ENCODE results near the gene E2F4. TPM values are rescaled to one million over a fixed set of nuclear protein-coding genes. Genes with fewer than 3 reads are reported as not detected.
A peak's percentile ranks its signal among the peaks of the same experiment; 100 is the strongest.

E2F4 gene
- total RNA-seq, 1 donor from 2014 or later, result 113 TPM

DNA sequence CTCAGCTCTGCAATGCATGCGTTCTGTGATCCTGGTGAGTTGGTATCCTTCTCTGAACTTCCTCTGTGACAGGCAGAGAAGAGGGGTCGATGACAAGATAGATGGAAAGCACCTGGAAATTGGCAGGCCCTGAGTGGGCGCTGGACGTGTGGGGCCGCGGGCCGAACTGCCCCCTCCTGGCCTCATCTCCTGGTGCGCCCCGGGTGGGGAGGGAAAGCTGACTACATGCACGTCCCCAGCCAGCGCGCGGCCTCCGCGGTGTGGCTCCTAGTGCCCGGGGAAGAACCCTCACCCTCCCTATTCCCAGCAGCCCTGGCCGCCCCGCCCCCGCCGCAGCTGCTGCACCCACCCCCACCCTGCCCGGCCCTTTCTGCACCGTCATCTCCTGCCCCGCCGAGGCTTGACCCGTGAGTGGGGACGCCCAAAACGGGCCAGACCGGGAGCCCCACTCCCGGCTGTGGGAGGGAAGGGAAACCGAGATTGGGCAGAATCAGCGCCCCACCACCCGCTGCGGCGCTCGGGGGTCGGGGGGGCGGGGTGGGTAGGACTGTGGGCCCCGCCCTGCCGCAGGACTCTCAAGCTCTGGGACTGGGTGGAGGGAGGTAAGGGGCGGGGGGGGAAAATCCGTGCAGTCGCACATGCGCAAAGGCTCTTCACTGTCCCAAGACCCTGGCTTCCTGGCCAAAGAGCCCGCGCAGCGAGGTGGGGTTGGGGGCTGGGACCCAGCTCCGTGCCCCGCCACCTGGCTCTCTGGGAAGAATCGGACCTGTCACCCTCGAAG is 21.6 kb upstream of the E2F4 start, which contains the start of gene NOL3:
Gene NOL3 (plus strand): TSS at position 371 of the 781 bp plus-strand sequence.
- H3K27me3 Mint-ChIP-seq (ENCODE audit: unreplicated experiment), result peaks cover 49% of the 10 kb centered on the region
- no peak for DNase-seq (ENCODE audit: low spot score)
- TF ChIP-seq, protein P1, sequence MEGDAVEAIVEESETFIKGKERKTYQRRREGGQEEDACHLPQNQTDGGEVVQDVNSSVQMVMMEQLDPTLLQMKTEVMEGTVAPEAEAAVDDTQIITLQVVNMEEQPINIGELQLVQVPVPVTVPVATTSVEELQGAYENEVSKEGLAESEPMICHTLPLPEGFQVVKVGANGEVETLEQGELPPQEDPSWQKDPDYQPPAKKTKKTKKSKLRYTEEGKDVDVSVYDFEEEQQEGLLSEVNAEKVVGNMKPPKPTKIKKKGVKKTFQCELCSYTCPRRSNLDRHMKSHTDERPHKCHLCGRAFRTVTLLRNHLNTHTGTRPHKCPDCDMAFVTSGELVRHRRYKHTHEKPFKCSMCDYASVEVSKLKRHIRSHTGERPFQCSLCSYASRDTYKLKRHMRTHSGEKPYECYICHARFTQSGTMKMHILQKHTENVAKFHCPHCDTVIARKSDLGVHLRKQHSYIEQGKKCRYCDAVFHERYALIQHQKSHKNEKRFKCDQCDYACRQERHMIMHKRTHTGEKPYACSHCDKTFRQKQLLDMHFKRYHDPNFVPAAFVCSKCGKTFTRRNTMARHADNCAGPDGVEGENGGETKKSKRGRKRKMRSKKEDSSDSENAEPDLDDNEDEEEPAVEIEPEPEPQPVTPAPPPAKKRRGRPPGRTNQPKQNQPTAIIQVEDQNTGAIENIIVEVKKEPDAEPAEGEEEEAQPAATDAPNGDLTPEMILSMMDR (IDR thresholded peaks at IDR 0.05; ENCODE audit: unreplicated experiment), result no peak
- H3K4me3 Mint-ChIP-seq (ENCODE audit: unreplicated experiment), result peak within 1 kb of the TSS; percentile 82
- peaks cover 24% of the 10 kb centered on the region for H3K4me1 Mint-ChIP-seq (ENCODE audit: unreplicated experiment)
- peaks cover 3% of the 10 kb centered on the region for H3K36me3 Mint-ChIP-seq (ENCODE audit: low read depth, unreplicated experiment)
- H3K27ac Mint-ChIP-seq (ENCODE audit: unreplicated experiment), result no peak within 1 kb of the TSS
- H3K9me3 Mint-ChIP-seq (ENCODE audit: unreplicated experiment), result no peaks in the 10 kb centered on the region

DNA sequence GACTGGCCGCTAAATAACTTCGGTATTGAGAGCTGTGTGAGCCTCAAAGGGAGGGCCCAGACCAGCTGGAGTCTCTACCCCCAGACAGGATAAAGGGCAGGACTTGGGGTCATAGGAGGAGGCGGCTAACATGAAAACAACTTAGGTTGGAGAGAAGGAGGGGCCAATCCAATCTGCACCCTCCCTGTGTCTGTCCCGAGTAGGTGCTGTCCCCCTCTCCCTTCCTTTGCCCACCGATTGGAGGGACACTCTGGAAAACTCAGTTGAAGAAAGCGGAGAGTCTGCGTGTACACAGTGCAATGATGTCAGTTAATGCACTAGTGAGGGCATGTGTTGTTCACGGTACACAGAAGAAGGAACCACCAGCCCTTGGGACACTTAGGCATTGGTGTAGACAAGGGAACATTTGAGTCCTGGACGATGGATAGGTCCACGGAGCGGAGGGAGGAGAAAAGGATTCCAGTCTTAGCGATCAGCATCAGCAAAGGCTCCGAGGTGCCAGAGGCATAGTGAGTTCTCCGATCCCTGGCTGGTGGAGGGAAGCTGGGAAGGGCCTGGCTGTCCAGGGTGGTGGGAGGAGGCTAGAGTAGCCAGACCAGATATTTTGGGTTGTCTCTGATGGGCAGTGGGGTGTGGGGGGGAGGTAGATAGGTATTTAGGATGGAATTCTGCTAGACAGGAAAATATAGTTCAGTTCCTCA is 20.9 kb upstream of the E2F4 start:
- Mint-ChIP-seq H3K4me3 (ENCODE audit: unreplicated experiment) (peak overlapping the region; percentile 47), H3K27ac (ENCODE audit: unreplicated experiment) (no peak overlapping the region), H3K27me3 (ENCODE audit: unreplicated experiment) (peaks cover 54% of the 10 kb centered on the region), H3K9me3 (ENCODE audit: unreplicated experiment) (no peaks in the 10 kb centered on the region), H3K36me3 (ENCODE audit: low read depth, unreplicated experiment) (peaks cover 6% of the 10 kb centered on the region), H3K4me1 (ENCODE audit: unreplicated experiment) (peaks cover 24% of the 10 kb centered on the region)
- TF ChIP-seq, protein P1 (IDR thresholded peaks at IDR 0.05; ENCODE audit: unreplicated experiment), result no peak
- no peak for DNase-seq (ENCODE audit: low spot score)

DNA sequence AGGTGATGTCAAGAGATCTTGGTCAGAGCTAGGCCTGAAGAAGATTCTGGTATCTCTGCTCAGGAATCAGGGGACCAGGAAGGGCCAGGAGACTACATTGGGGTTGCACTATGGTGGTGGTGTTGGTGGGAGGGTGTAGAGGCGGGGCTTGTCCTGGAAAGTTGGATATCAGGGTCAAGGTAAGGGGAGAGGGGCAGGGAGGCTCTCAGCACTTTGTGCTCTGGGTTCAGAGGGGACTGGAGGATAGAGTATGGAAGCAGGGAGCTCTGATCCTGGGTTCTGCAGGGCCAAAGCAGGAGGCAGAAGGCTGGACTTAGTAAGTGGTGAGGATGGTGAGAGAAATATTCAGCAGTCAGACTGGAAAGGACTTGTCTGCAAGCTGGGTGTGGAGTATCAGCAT is 18.6 kb upstream of the E2F4 start:
- Mint-ChIP-seq H3K27me3 (ENCODE audit: unreplicated experiment) (peaks cover 51% of the 10 kb centered on the region), H3K27ac (ENCODE audit: unreplicated experiment) (peak overlapping the region; percentile 80), H3K4me3 (ENCODE audit: unreplicated experiment) (peak overlapping the region; percentile 88), H3K9me3 (ENCODE audit: unreplicated experiment) (no peaks in the 10 kb centered on the region), H3K4me1 (ENCODE audit: unreplicated experiment) (peaks cover 24% of the 10 kb centered on the region), H3K36me3 (ENCODE audit: low read depth, unreplicated experiment) (peaks cover 20% of the 10 kb centered on the region)
- no peak for DNase-seq (ENCODE audit: low spot score)
- TF ChIP-seq, protein P1 (IDR thresholded peaks at IDR 0.05; ENCODE audit: unreplicated experiment), result no peak

DNA sequence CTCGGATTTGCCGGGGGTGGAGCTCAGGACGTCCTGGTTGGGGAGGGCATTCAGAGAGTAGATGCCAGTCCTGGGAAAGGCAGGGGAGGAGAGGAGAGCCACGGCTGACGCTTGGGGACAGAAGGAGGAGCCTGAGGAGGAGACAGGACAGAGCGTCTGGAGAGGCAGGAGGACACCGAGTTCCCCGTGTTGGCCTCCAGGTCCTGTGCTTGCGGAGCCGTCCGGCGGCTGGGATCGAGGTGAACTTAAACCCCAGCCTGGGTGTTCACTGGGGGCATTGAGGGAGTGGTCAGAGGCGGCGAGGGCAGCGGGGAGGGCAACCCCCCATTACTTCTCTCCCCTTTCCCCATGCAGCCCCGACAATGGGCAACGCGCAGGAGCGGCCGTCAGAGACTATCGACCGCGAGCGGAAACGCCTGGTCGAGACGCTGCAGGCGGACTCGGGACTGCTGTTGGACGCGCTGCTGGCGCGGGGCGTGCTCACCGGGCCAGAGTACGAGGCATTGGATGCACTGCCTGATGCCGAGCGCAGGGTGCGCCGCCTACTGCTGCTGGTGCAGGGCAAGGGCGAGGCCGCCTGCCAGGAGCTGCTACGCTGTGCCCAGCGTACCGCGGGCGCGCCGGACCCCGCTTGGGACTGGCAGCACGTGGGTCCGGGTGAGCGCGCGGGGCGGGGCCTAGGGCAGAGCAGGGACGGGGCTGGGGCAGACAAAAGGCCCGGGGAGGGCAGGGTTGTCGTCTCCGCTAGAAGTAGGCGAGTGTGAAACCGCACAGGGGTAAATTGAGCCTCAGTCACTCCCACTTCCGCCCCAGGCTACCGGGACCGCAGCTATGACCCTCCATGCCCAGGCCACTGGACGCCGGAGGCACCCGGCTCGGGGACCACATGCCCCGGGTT is 17.9 kb upstream of the E2F4 start:
- H3K4me1 Mint-ChIP-seq (ENCODE audit: unreplicated experiment), result peaks cover 28% of the 10 kb centered on the region
- peak; percentile 70 for DNase-seq (ENCODE audit: low spot score)
- H3K27ac Mint-ChIP-seq (ENCODE audit: unreplicated experiment), result peak overlapping the region; percentile 80
- no peaks in the 10 kb centered on the region for H3K9me3 Mint-ChIP-seq (ENCODE audit: unreplicated experiment)
- TF ChIP-seq, protein P1 (IDR thresholded peaks at IDR 0.05; ENCODE audit: unreplicated experiment), result peak; percentile 25
- H3K4me3 Mint-ChIP-seq (ENCODE audit: unreplicated experiment), result peak overlapping the region; percentile 88
- peaks cover 46% of the 10 kb centered on the region for H3K27me3 Mint-ChIP-seq (ENCODE audit: unreplicated experiment)
- H3K36me3 Mint-ChIP-seq (ENCODE audit: low read depth, unreplicated experiment), result peaks cover 23% of the 10 kb centered on the region

Measured in endothelial cell (in vitro differentiated cells).